GM06990 (cell line): ENCODE data around the gene RSPH9.

ENCODE experiments used
- DNase-seq: peaks from one replicate; pipeline ENCODE4 v3.0.0-alpha.2; 2011; ENCODE audit not compliant: insufficient read length; ENCODE audit errors: extremely low read depth
- H3K27me3 ChIP-seq: replicated peaks from 2 replicates; pipeline ENCODE4 v1.6.0; 2011; ENCODE audit warnings: low read length; ENCODE audit not compliant: control insufficient read depth, insufficient read depth
- H3K36me3 ChIP-seq: 2 replicates; pipeline ENCODE4 v1.5.1; 2011; ENCODE audit warnings: low read length; ENCODE audit not compliant: control insufficient read depth, insufficient read depth
- H3K4me3 ChIP-seq: replicated peaks from 2 replicates; pipeline ENCODE4 v1.5.1; 2011; ENCODE audit warnings: low read depth, mild to moderate bottlenecking, control low read depth, low read length
- CTCF ChIP-seq: IDR thresholded peaks from 2 replicates; pipeline ENCODE4 v1.5.1; 2011; ENCODE audit warnings: low read length, control low read depth, mild to moderate bottlenecking, inconsistent platforms; ENCODE audit not compliant: insufficient read depth, poor library complexity, severe bottlenecking

RSPH9 gene

GRCh38 chr6:43707269-43707668 is 62.4 kb downstream of the RSPH9 start:
- no peak for TF ChIP-seq CTCF
- Histone ChIP-seq H3K36me3 (no peaks in the 10 kb centered on the region), H3K27me3 (no peaks in the 10 kb centered on the region), H3K4me3 (no peak overlapping the region)
- DNase-seq: no peak

GRCh38 chr6:43707767-43708166 is 62.9 kb downstream of the RSPH9 start:
- Histone ChIP-seq H3K27me3 (no peaks in the 10 kb centered on the region), H3K36me3 (no peaks in the 10 kb centered on the region), H3K4me3 (no peak overlapping the region)
- no peak for TF ChIP-seq CTCF
- no peak for DNase-seq

GRCh38 chr6:43708860-43709653 is 64.2 kb downstream of the RSPH9 start:
- no peak overlapping the region for H3K4me3 ChIP-seq
- no peak for TF ChIP-seq CTCF
- DNase-seq: no peak
- H3K36me3 ChIP-seq: no peaks in the 10 kb centered on the region
- H3K27me3 ChIP-seq: no peaks in the 10 kb centered on the region

- Histone ChIP-seq H3K4me3 (no peak overlapping the region), H3K36me3 (no peaks in the 10 kb centered on the region), H3K27me3 (no peaks in the 10 kb centered on the region)
- DNase-seq: no peak
- no peak for TF ChIP-seq CTCF
These were observed 64.9 kb downstream of the RSPH9 start for GRCh38 chr6:43709654-43710303.

- no peaks in the 10 kb centered on the region for H3K36me3 ChIP-seq
- TF ChIP-seq CTCF: no peak
- DNase-seq: no peak
- no peaks in the 10 kb centered on the region for H3K27me3 ChIP-seq
- no peak overlapping the region for H3K4me3 ChIP-seq
These were observed 65.7 kb downstream of the RSPH9 start for GRCh38 chr6:43710576-43710975.

DNA sequence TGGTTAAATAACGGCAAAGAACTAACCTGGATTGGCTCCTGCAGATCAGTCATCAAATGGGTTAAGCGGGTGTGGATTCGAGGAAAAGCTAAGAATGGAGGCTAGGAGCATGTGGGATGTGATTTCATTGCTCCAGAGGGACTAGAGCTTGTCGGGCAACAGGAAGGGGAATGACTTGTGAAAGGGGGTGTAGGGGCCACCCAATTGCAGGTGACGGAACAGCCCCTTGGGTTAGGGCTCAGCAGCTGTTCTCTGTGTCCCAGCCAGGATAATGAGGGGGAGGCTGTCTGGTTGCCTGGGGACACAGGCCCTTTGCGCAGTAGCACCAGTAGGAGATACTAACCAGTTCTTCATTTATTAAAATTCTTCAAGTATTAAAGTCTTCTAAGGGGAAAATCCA is 67.7 kb downstream of the RSPH9 start:
- DNase-seq: no peak
- Histone ChIP-seq H3K4me3 (no peak overlapping the region), H3K36me3 (no peaks in the 10 kb centered on the region), H3K27me3 (no peaks in the 10 kb centered on the region)
- TF ChIP-seq CTCF: no peak
